GM23338 (cell line): ENCODE measurements around the gene PCTP. TPM values are rescaled to one million over a fixed set of nuclear protein-coding genes. Genes with fewer than 3 reads are reported as not detected.

Experiments
- ATAC-seq: fragments of 200-7000 bp; cut with Tn5 transposase; 3 replicates; pipeline ENCODE4 v1.9.1; 2020
- DNase-seq: peaks from one replicate; pipeline ENCODE4 v3.0.0-alpha.2; 2015; ENCODE audit warnings: low spot score
- H2AFZ ChIP-seq: fragments of 200-600 bp; sonication (generic); 2 replicates; pipeline ENCODE4 v1.8.0; 2016; ENCODE audit warnings: antibody characterized with exemption, mild to moderate bottlenecking, moderate library complexity
- H3F3A ChIP-seq: fragments of 200-600 bp; sonication (generic); replicated peaks from 2 replicates; pipeline ENCODE4 v1.8.0; 2017; ENCODE audit warnings: antibody characterized with exemption, mixed run types, low read depth
- H3K27ac ChIP-seq: fragments of 200-600 bp; sonication (generic); 2 replicates; pipeline ENCODE4 v1.6.1; 2016; ENCODE audit warnings: low read depth
- H3K27me3 ChIP-seq: fragments of 200-600 bp; sonication (generic); 2 replicates; pipeline ENCODE4 v1.8.0; 2016; ENCODE audit warnings: mild to moderate bottlenecking, mixed run types, moderate library complexity; ENCODE audit not compliant: insufficient read depth
- H3K36me3 ChIP-seq: fragments of 200-600 bp; sonication (generic); 2 replicates; pipeline ENCODE4 v1.8.0; 2016; ENCODE audit warnings: mild to moderate bottlenecking; ENCODE audit not compliant: insufficient read depth
- H3K4me1 ChIP-seq: fragments of 200-600 bp; sonication (generic); 2 replicates; pipeline ENCODE4 v1.8.0; 2016; ENCODE audit warnings: mild to moderate bottlenecking, moderate library complexity; ENCODE audit not compliant: insufficient read depth
- H3K4me2 ChIP-seq: fragments of 200-600 bp; sonication (generic); 2 replicates; pipeline ENCODE4 v1.7.1; 2017; ENCODE audit warnings: mixed run types
- H3K4me3 ChIP-seq: fragments of 200-600 bp; sonication (generic); 2 replicates; pipeline ENCODE4 v1.6.1; 2016; ENCODE audit warnings: mixed run types
- H3K79me2 ChIP-seq: fragments of 200-600 bp; sonication (generic); replicated peaks from 2 replicates; pipeline ENCODE4 v1.8.0; 2017; ENCODE audit warnings: mild to moderate bottlenecking; ENCODE audit not compliant: insufficient read depth
- H3K9me2 ChIP-seq: fragments of 200-600 bp; sonication (generic); 2 replicates; pipeline ENCODE4 v1.8.0; 2017; ENCODE audit not compliant: insufficient read depth
- H4K20me1 ChIP-seq: fragments of 200-600 bp; sonication (generic); replicated peaks from 2 replicates; pipeline ENCODE4 v1.8.0; 2017; ENCODE audit warnings: mild to moderate bottlenecking; ENCODE audit not compliant: insufficient read depth
- H3K27ac Mint-ChIP-seq: 2 replicates; pipeline ENCODE4 v1.8.0; 2020; ENCODE audit warnings: inconsistent platforms, mild to moderate bottlenecking, moderate library complexity, mixed read lengths
- H3K27me3 Mint-ChIP-seq: 3 replicates; pipeline ENCODE4 v1.8.0; 2022; ENCODE audit warnings: low read depth, mild to moderate bottlenecking, moderate library complexity, mixed read lengths, inconsistent platforms; ENCODE audit not compliant: insufficient read depth, poor library complexity
- H3K36me3 Mint-ChIP-seq: 3 replicates; pipeline ENCODE4 v1.8.0; 2021; ENCODE audit warnings: low read depth, mild to moderate bottlenecking, inconsistent platforms, moderate library complexity, mixed read lengths
- H3K4me1 Mint-ChIP-seq: 3 replicates; pipeline ENCODE4 v1.8.0; 2020; ENCODE audit warnings: mild to moderate bottlenecking, inconsistent platforms, mixed read lengths
- H3K4me3 Mint-ChIP-seq: 3 replicates; pipeline ENCODE4 v1.8.0; 2021; ENCODE audit warnings: moderate library complexity, mild to moderate bottlenecking, inconsistent platforms, mixed read lengths
- H3K9me3 Mint-ChIP-seq: 3 replicates; pipeline ENCODE4 v1.8.0; 2020; ENCODE audit warnings: moderate library complexity, mild to moderate bottlenecking, inconsistent platforms, mixed read lengths
- CREB1 ChIP-seq: fragments of 250-450 bp; sonication (Bioruptor Pico); IDR thresholded peaks from 2 replicates; pipeline ENCODE4 v1.5.0; 2020; ENCODE audit warnings: low read depth, mild to moderate bottlenecking, moderate library complexity
- EZH2 ChIP-seq: fragments of 200-600 bp; sonication (generic); IDR thresholded peaks from one replicate; pipeline ENCODE4 v1.8.0; 2017; ENCODE audit warnings: antibody characterized with exemption, mild to moderate bottlenecking, low read depth; ENCODE audit not compliant: unreplicated experiment
- EZH2phosphoT487 ChIP-seq: fragments of 200-600 bp; sonication (generic); IDR thresholded peaks from one replicate; pipeline ENCODE4 v1.8.1; 2018; ENCODE audit warnings: antibody characterized with exemption; ENCODE audit not compliant: unreplicated experiment
- JUNB ChIP-seq: IDR thresholded peaks from one replicate; pipeline ENCODE4 v1.6.1; 2016; ENCODE audit warnings: antibody characterized with exemption; ENCODE audit not compliant: unreplicated experiment
- NANOG ChIP-seq: IDR thresholded peaks from 2 replicates; pipeline ENCODE4 v1.6.1; 2016; ENCODE audit warnings: antibody characterized with exemption, borderline replicate concordance
- POLR2AphosphoS5 ChIP-seq: IDR thresholded peaks from 2 replicates; pipeline ENCODE4 v1.6.1; 2016; ENCODE audit warnings: antibody characterized with exemption, low read depth
- STAT1 ChIP-seq: IDR thresholded peaks from one replicate; pipeline ENCODE4 v1.6.1; 2016; ENCODE audit warnings: antibody characterized with exemption; ENCODE audit not compliant: unreplicated experiment
- ZNF114 ChIP-seq: fragments of 250-450 bp; sonication (Bioruptor Pico); IDR thresholded peaks from 2 replicates; pipeline ENCODE4 v1.5.0; 2020; ENCODE audit warnings: mild to moderate bottlenecking, moderate library complexity
- ZNF331 ChIP-seq: fragments of 250-450 bp; sonication (Bioruptor Pico); IDR thresholded peaks from 2 replicates; pipeline ENCODE4 v1.5.0; 2020; ENCODE audit warnings: low read depth, mild to moderate bottlenecking, moderate library complexity
- polyA plus RNA-seq: library from polyadenylated mRNA; unstranded; fragments of >200 nt; fragmentation: Nextera tagmentation; extraction: Ambion mirVana; gene quantifications from 2 replicates; pipeline ENCODE4 v1.2.1, GENCODE V29; 2016
- total RNA-seq: library from RNA; depleted of rRNA; stranded (reverse); fragments of >200 nt; shearing (Covaris generic); gene quantifications from 2 replicates; pipeline ENCODE4 v1.2.3, GENCODE V29; 2014
- TF ChIP-seq, protein P1 (sequence below), 2 experiments: fragments of 200-600 bp in 1 of 2; sonication (generic) in 1 of 2; conservative IDR thresholded peaks; 2 replicates each; pipeline versions ENCODE4 v1.5.1 to v1.6.1; 2016 to 2017; ENCODE audit warnings: antibody characterized with exemption in 2 of 2, low read depth in 2 of 2, mild to moderate bottlenecking in 2 of 2, moderate library complexity in 1 of 2
- TF ChIP-seq, protein P2 (sequence below): IDR thresholded peaks from 2 replicates; pipeline ENCODE4 v1.6.1; 2016; ENCODE audit warnings: antibody characterized with exemption
- TF ChIP-seq, protein P3 (sequence below): IDR thresholded peaks from one replicate; pipeline ENCODE4 v1.6.1; 2018; ENCODE audit warnings: antibody characterized with exemption; ENCODE audit not compliant: unreplicated experiment
- TF ChIP-seq, protein P4 (sequence below): fragments of 250-450 bp; sonication (Bioruptor Pico); IDR thresholded peaks from 2 replicates; pipeline ENCODE4 v1.5.0; 2020; ENCODE audit warnings: mild to moderate bottlenecking, moderate library complexity

The PCTP gene
- total and polyA plus RNA-seq, 2 experiments from 2014 or later, result 6.4 to 12.3 TPM

DNA sequence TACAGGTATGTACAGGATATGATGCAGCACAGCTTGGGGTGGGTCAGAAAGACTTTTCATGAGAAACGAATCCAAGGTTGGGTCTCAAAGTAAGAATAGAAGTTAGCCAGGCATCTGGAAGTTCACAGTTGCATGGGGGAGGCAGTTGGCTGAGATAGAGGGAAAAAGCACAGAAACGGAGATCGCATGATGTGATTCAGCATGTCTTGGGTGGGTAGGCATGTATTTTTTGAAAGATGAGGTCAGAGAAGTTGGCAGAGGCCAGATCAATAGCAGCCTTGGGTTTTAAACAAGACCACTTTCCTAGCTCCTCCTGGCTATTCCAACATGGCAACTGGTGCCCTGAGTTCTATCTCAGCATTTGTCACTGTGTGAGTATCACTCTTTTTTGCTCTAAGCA, 67.2 kb downstream of the PCTP start:
- H3K27me3 ChIP-seq, result no peaks in the 10 kb centered on the region
- Mint-ChIP-seq H3K27me3 (peaks cover 3% of the 10 kb centered on the region), H3K4me1 (no peaks in the 10 kb centered on the region), H3K36me3 (no peaks in the 10 kb centered on the region; the same call in 2 of the 3 replicates), H3K27ac (no peak overlapping the region), H3K4me3 (no peak overlapping the region), H3K9me3 (peaks cover 3% of the 10 kb centered on the region; the same call in 2 of the 3 replicates)
- no peak overlapping the region for H2AFZ ChIP-seq
- H3K9me2 ChIP-seq, result no peaks in the 10 kb centered on the region
- H3K27ac ChIP-seq, result no peak overlapping the region
- DNase-seq, result no peak
- no peak overlapping the region for H3K4me2 ChIP-seq
- H3K4me3 ChIP-seq, result no peak overlapping the region
- no peak for ATAC-seq
- H3K79me2 ChIP-seq, result no peaks in the 10 kb centered on the region
- TF ChIP-seq, protein P1, sequence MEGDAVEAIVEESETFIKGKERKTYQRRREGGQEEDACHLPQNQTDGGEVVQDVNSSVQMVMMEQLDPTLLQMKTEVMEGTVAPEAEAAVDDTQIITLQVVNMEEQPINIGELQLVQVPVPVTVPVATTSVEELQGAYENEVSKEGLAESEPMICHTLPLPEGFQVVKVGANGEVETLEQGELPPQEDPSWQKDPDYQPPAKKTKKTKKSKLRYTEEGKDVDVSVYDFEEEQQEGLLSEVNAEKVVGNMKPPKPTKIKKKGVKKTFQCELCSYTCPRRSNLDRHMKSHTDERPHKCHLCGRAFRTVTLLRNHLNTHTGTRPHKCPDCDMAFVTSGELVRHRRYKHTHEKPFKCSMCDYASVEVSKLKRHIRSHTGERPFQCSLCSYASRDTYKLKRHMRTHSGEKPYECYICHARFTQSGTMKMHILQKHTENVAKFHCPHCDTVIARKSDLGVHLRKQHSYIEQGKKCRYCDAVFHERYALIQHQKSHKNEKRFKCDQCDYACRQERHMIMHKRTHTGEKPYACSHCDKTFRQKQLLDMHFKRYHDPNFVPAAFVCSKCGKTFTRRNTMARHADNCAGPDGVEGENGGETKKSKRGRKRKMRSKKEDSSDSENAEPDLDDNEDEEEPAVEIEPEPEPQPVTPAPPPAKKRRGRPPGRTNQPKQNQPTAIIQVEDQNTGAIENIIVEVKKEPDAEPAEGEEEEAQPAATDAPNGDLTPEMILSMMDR (conservative IDR thresholded peaks at IDR 0.05; ENCODE audit: low read depth in 2 of 2), result no peak
- TF ChIP-seq STAT1 (no peak), NANOG (no peak), CREB1 (CRISPR knock-in tag) (no peak), EZH2 (no peak), EZH2phosphoT487 (no peak), JUNB (no peak), ZNF331 (no peak), ZNF114 (CRISPR knock-in tag) (no peak), POLR2AphosphoS5 (no peak)
- TF ChIP-seq, protein P2, sequence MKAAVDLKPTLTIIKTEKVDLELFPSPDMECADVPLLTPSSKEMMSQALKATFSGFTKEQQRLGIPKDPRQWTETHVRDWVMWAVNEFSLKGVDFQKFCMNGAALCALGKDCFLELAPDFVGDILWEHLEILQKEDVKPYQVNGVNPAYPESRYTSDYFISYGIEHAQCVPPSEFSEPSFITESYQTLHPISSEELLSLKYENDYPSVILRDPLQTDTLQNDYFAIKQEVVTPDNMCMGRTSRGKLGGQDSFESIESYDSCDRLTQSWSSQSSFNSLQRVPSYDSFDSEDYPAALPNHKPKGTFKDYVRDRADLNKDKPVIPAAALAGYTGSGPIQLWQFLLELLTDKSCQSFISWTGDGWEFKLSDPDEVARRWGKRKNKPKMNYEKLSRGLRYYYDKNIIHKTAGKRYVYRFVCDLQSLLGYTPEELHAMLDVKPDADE, result no peak
- TF ChIP-seq, protein P3, sequence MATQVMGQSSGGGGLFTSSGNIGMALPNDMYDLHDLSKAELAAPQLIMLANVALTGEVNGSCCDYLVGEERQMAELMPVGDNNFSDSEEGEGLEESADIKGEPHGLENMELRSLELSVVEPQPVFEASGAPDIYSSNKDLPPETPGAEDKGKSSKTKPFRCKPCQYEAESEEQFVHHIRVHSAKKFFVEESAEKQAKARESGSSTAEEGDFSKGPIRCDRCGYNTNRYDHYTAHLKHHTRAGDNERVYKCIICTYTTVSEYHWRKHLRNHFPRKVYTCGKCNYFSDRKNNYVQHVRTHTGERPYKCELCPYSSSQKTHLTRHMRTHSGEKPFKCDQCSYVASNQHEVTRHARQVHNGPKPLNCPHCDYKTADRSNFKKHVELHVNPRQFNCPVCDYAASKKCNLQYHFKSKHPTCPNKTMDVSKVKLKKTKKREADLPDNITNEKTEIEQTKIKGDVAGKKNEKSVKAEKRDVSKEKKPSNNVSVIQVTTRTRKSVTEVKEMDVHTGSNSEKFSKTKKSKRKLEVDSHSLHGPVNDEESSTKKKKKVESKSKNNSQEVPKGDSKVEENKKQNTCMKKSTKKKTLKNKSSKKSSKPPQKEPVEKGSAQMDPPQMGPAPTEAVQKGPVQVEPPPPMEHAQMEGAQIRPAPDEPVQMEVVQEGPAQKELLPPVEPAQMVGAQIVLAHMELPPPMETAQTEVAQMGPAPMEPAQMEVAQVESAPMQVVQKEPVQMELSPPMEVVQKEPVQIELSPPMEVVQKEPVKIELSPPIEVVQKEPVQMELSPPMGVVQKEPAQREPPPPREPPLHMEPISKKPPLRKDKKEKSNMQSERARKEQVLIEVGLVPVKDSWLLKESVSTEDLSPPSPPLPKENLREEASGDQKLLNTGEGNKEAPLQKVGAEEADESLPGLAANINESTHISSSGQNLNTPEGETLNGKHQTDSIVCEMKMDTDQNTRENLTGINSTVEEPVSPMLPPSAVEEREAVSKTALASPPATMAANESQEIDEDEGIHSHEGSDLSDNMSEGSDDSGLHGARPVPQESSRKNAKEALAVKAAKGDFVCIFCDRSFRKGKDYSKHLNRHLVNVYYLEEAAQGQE, result no peak
- TF ChIP-seq, protein P4, sequence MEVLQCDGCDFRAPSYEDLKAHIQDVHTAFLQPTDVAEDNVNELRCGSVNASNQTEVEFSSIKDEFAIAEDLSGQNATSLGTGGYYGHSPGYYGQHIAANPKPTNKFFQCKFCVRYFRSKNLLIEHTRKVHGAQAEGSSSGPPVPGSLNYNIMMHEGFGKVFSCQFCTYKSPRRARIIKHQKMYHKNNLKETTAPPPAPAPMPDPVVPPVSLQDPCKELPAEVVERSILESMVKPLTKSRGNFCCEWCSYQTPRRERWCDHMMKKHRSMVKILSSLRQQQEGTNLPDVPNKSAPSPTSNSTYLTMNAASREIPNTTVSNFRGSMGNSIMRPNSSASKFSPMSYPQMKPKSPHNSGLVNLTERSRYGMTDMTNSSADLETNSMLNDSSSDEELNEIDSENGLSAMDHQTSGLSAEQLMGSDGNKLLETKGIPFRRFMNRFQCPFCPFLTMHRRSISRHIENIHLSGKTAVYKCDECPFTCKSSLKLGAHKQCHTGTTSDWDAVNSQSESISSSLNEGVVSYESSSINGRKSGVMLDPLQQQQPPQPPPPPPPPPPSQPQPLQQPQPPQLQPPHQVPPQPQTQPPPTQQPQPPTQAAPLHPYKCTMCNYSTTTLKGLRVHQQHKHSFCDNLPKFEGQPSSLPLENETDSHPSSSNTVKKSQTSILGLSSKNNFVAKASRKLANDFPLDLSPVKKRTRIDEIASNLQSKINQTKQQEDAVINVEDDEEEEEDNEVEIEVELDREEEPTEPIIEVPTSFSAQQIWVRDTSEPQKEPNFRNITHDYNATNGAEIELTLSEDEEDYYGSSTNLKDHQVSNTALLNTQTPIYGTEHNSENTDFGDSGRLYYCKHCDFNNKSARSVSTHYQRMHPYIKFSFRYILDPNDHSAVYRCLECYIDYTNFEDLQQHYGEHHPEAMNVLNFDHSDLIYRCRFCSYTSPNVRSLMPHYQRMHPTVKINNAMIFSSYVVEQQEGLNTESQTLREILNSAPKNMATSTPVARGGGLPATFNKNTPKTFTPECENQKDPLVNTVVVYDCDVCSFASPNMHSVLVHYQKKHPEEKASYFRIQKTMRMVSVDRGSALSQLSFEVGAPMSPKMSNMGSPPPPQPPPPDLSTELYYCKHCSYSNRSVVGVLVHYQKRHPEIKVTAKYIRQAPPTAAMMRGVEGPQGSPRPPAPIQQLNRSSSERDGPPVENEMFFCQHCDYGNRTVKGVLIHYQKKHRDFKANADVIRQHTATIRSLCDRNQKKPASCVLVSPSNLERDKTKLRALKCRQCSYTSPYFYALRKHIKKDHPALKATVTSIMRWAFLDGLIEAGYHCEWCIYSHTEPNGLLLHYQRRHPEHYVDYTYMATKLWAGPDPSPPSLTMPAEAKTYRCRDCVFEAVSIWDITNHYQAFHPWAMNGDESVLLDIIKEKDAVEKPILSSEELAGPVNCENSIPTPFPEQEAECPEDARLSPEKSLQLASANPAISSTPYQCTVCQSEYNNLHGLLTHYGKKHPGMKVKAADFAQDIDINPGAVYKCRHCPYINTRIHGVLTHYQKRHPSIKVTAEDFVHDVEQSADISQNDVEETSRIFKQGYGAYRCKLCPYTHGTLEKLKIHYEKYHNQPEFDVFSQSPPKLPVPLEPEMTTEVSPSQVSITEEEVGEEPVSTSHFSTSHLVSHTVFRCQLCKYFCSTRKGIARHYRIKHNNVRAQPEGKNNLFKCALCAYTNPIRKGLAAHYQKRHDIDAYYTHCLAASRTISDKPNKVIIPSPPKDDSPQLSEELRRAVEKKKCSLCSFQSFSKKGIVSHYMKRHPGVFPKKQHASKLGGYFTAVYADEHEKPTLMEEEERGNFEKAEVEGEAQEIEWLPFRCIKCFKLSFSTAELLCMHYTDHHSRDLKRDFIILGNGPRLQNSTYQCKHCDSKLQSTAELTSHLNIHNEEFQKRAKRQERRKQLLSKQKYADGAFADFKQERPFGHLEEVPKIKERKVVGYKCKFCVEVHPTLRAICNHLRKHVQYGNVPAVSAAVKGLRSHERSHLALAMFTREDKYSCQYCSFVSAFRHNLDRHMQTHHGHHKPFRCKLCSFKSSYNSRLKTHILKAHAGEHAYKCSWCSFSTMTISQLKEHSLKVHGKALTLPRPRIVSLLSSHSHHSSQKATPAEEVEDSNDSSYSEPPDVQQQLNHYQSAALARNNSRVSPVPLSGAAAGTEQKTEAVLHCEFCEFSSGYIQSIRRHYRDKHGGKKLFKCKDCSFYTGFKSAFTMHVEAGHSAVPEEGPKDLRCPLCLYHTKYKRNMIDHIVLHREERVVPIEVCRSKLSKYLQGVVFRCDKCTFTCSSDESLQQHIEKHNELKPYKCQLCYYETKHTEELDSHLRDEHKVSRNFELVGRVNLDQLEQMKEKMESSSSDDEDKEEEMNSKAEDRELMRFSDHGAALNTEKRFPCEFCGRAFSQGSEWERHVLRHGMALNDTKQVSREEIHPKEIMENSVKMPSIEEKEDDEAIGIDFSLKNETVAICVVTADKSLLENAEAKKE (CRISPR knock-in tag), result no peak
- H3K4me1 ChIP-seq, result no peaks in the 10 kb centered on the region
- no peaks in the 10 kb centered on the region for H3K36me3 ChIP-seq
- no peaks in the 10 kb centered on the region for H4K20me1 ChIP-seq
- no peaks in the 10 kb centered on the region for H3F3A ChIP-seq
